K562 (cell line): Measurements from ENCODE around the gene MAP4K4. TPM values are rescaled to one million over a fixed set of nuclear protein-coding genes. Genes with fewer than 3 reads are reported as not detected.

Source experiments
- ATAC-seq: fragments of 200-7000 bp; cut with Tn5 transposase; 3 replicates; pipeline ENCODE4 v1.9.1; 2020; ENCODE audit warnings: moderate library complexity
- BruUV-seq: library from RNA; stranded (reverse); fragments of 400-500 nt; replicated peaks from 2 replicates; lab custom pipeline; 2021; lab: Mats Ljungman, UMichigan
- CTCF ChIA-PET: fragments of 300-600 bp; formaldehyde crosslinking; extraction: SDS; loops from one replicate; lab custom pipeline; 2021; ENCODE audit warnings: low intra/inter-chr PET ratio; lab: Yijun Ruan, JAX
- POLR2A ChIA-PET: fragments of 300-600, 350-650 bp; sonication (Branson Sonifier 250); formaldehyde crosslinking; extraction: SDS; loops from one replicate; lab custom pipeline; 2021; ENCODE audit warnings: antibody characterized with exemption, inconsistent platforms; lab: Yijun Ruan, JAX
- DNase-seq, 4 experiments: peaks; one replicate each; pipeline versions ENCODE4 v3.0.0 to v3.0.0-alpha.2; 2011 to 2018; ENCODE audit warnings: low spot score in 3 of 4, mixed read lengths in 3 of 4; ENCODE audit errors: extremely low read depth in 1 of 4
- FAIRE-seq: peaks from 2 replicates; lab custom pipeline; 2011; peaks lifted over from hg19 to GRCh38; lab: Jason Lieb, UNC
- H2AFZ ChIP-seq: 2 replicates; pipeline ENCODE4 v1.6.0; 2011; ENCODE audit warnings: low read depth, low read length, control low read depth, inconsistent platforms
- H3K27ac ChIP-seq: fragments of 200-600 bp; 3 replicates; pipeline ENCODE4 v1.8.0; 2011; ENCODE audit warnings: low read depth, mild to moderate bottlenecking, control low read depth, inconsistent platforms, low read length, moderate library complexity, mixed read lengths; ENCODE audit errors: extremely low read depth
- H3K27me3 ChIP-seq, 2 experiments: fragments of 300-600 bp in 1 of 2; 2 replicates in 1 of 2; 3 replicates in 1 of 2; pipeline versions ENCODE4 v1.6.0 to v1.8.0; 2011; ENCODE audit warnings: inconsistent platforms in 2 of 2, low read length in 2 of 2, mild to moderate bottlenecking in 1 of 2, mixed read lengths in 1 of 2, moderate library complexity in 1 of 2; ENCODE audit not compliant: control insufficient read depth in 2 of 2, insufficient read depth in 2 of 2
- H3K36me3 ChIP-seq: fragments of 300-600 bp; 3 replicates; pipeline ENCODE4 v1.8.0; 2011; ENCODE audit warnings: mild to moderate bottlenecking, low read length, inconsistent platforms; ENCODE audit not compliant: control insufficient read depth, insufficient read depth
- H3K4me1 ChIP-seq, 2 experiments: fragments of 200-600 bp in 1 of 2; replicated peaks in 1 of 2; 2 replicates in 1 of 2; 3 replicates in 1 of 2; pipeline versions ENCODE4 v1.5.1 to v1.8.0; 2011; ENCODE audit warnings: inconsistent platforms in 2 of 2, low read length in 2 of 2, mild to moderate bottlenecking in 1 of 2, mixed read lengths in 1 of 2, moderate library complexity in 1 of 2; ENCODE audit not compliant: control insufficient read depth in 2 of 2, insufficient read depth in 2 of 2
- H3K4me2 ChIP-seq: 2 replicates; pipeline ENCODE4 v1.6.1; 2011; ENCODE audit warnings: low read length, control low read depth, inconsistent platforms, mixed read lengths; ENCODE audit not compliant: insufficient read depth
- H3K4me3 ChIP-seq: fragments of 200-600 bp; sonication (generic), shearing (Covaris generic); 2 replicates; pipeline ENCODE4 v1.5.1; 2016; ENCODE audit warnings: control low read depth, inconsistent platforms
- H3K79me2 ChIP-seq: fragments of 200-600 bp; 3 replicates; pipeline ENCODE4 v1.8.0; 2011; ENCODE audit warnings: low read length, inconsistent platforms; ENCODE audit not compliant: control insufficient read depth, insufficient read depth
- H3K9ac ChIP-seq, 2 experiments: 2 replicates each; pipeline versions ENCODE4 v1.6.0 to v1.6.1; 2011; ENCODE audit warnings: low read depth in 2 of 2, low read length in 2 of 2, control low read depth in 1 of 2, inconsistent platforms in 1 of 2, mild to moderate bottlenecking in 1 of 2, mixed read lengths in 1 of 2; ENCODE audit not compliant: insufficient read depth in 1 of 2
- H3K9me1 ChIP-seq: one replicate; pipeline ENCODE4 v1.6.0; 2011; ENCODE audit warnings: inconsistent platforms, mild to moderate bottlenecking, low read length, moderate library complexity; ENCODE audit not compliant: control insufficient read depth, insufficient read depth
- H3K9me3 ChIP-seq: replicated peaks from 2 replicates; pipeline ENCODE4 v1.5.1; 2011; ENCODE audit warnings: low read depth, low read length, inconsistent platforms; ENCODE audit not compliant: control insufficient read depth, insufficient read depth
- H4K20me1 ChIP-seq: replicated peaks from 2 replicates; pipeline ENCODE4 v1.6.1; 2011; ENCODE audit warnings: low read length, inconsistent platforms, mixed read lengths; ENCODE audit not compliant: control insufficient read depth, insufficient read depth
- CLOCK ChIP-seq: fragments of 250-450 bp; sonication (Bioruptor Pico); IDR thresholded peaks from 2 replicates; pipeline ENCODE4 v1.4.0; 2020; ENCODE audit warnings: mild to moderate bottlenecking, moderate library complexity, borderline replicate concordance
- E4F1 ChIP-seq: fragments of 250-450 bp; sonication (Bioruptor Pico); IDR thresholded peaks from 2 replicates; pipeline ENCODE4 v1.5.0; 2021; ENCODE audit warnings: mild to moderate bottlenecking, borderline replicate concordance
- ELF2 ChIP-seq: fragments of 250-450 bp; sonication (Bioruptor Pico); IDR thresholded peaks from 2 replicates; pipeline ENCODE4 v1.5.0; 2021; ENCODE audit warnings: mild to moderate bottlenecking
- GMEB1 ChIP-seq: fragments of 250-450 bp; sonication (Bioruptor Pico); IDR thresholded peaks from 2 replicates; pipeline ENCODE4 v1.4.0; 2020; ENCODE audit warnings: mild to moderate bottlenecking
- GTF2A2 ChIP-seq: IDR thresholded peaks from 2 replicates; pipeline ENCODE4 v1.6.1; 2016; ENCODE audit warnings: mild to moderate bottlenecking, missing genetic modification characterization, missing compliant biosample characterization
- HCFC1 ChIP-seq: IDR thresholded peaks from 2 replicates; pipeline ENCODE4 v1.6.1; 2012; ENCODE audit warnings: low read depth, low read length, improper control_type of control experiment
- MCM5 ChIP-seq: fragments of 450-650 bp; IDR thresholded peaks from 2 replicates; pipeline ENCODE4 v1.6.1; 2016; ENCODE audit warnings: low read depth
- MTA2 ChIP-seq: fragments of 450-650 bp; IDR thresholded peaks from 2 replicates; pipeline ENCODE4 v1.6.1; 2016; ENCODE audit warnings: low read depth
- PHB2 ChIP-seq: fragments of 450-650 bp; IDR thresholded peaks from 2 replicates; pipeline ENCODE4 v1.6.1; 2017; ENCODE audit warnings: low read depth
- ZNF174 ChIP-seq: fragments of 250-450 bp; sonication (Bioruptor Pico); IDR thresholded peaks from 2 replicates; pipeline ENCODE4 v1.4.0; 2020; ENCODE audit warnings: mild to moderate bottlenecking
- ZNF280B ChIP-seq: fragments of 250-450 bp; sonication (Bioruptor Pico); IDR thresholded peaks from 2 replicates; pipeline ENCODE4 v1.5.1; 2021; ENCODE audit warnings: mild to moderate bottlenecking
- ZNF830 ChIP-seq: fragments of 250-450 bp; sonication (Bioruptor Pico); IDR thresholded peaks from 2 replicates; pipeline ENCODE4 v1.5.0; 2021; ENCODE audit warnings: mild to moderate bottlenecking
- WGBS: fragments of 100-300 bp; shearing (Covaris generic); methylation state at CpG from one replicate; pipeline ENCODE4 v1.1.6; 2016; ENCODE audit warnings: low coverage, mixed read lengths; ENCODE audit not compliant: insufficient coverage; ENCODE audit errors: missing lambda C conversion rate; 5-methylcytosine and 5-hydroxymethylcytosine counted together
- in situ Hi-C: fragments of 300-500 bp; cut with MboI; formaldehyde crosslinking; loops from 4 replicates; pipeline ENCODE4 v1.15.0; 2018; ENCODE audit warnings: inconsistent platforms, mixed read lengths
- intact Hi-C: fragments of 100-400 bp; cut with micrococcal nuclease; formaldehyde crosslinking; loops from 2 replicates; pipeline ENCODE4 v1.14.2; 2022
- polyA plus RNA-seq, 8 experiments: library from polyadenylated mRNA; depleted of rRNA in 4 of 8; stranded (reverse) in 5 of 8; unstranded in 3 of 8; fragments of >200 nt; fragmentation: Nextera tagmentation in 2 of 8; fragmentation: Illumina TruSeq in 1 of 8; extraction: Ambion mirVana in 2 of 8; extraction: Trizol in 1 of 8; gene quantifications; 2 replicates each; pipeline versions ENCODE4 v1.2.1 to v1.2.3, GENCODE V29; 2011 to 2014; ENCODE audit warnings: inconsistent platforms in 1 of 8, missing spikeins in 1 of 8
- total RNA-seq, 7 experiments: library from RNA; depleted of rRNA in 6 of 7; stranded (reverse); fragments of >200 nt in 6 of 7; fragmentation: Illumina TruSeq in 2 of 7; extraction: Trizol in 2 of 7; gene quantifications; 2 replicates each; pipeline versions ENCODE4 v1.2.1 to v1.2.3, GENCODE V29; 2011 to 2021; ENCODE audit warnings: low replicate concordance in 1 of 7

MAP4K4 gene
- total and polyA plus RNA-seq, 9 of the 15 experiments (the other 6 are each of a cell fraction or from before 2014, with no cell fraction given), result 7.6 to 76.4 (median 50.6) TPM

- ATAC-seq (no peak), FAIRE-seq (no peak), DNase-seq (no peak)
- Histone ChIP-seq H2AFZ (no peak overlapping the region), H3K9me3 (no peaks in the 10 kb centered on the region), H3K9me1 (no peaks in the 10 kb centered on the region), H3K27ac (no peak overlapping the region), H3K36me3 (peaks cover 66% of the 10 kb centered on the region), H3K27me3 (no peaks in the 10 kb centered on the region), H3K4me3 (no peak overlapping the region), H3K4me2 (no peak overlapping the region), H3K79me2 (no peaks in the 10 kb centered on the region), H3K4me1 (no peaks in the 10 kb centered on the region), H3K9ac (no peak overlapping the region), H4K20me1 (no peaks in the 10 kb centered on the region; the same call in 1 of the 2 replicates)
- in situ Hi-C loops, result no loop called here
- TF ChIP-seq GTF2A2 (tag), result no peak
- no peak for TF ChIP-seq ZNF830 (CRISPR knock-in tag)
- TF ChIP-seq MTA2, result no peak
- no peak for TF ChIP-seq ZNF280B (CRISPR knock-in tag)
- no peak for TF ChIP-seq ZNF174 (CRISPR knock-in tag)
- TF ChIP-seq GMEB1 (CRISPR knock-in tag), result no peak
- TF ChIP-seq MCM5, result no peak
- TF ChIP-seq HCFC1, result no peak
- no peak for TF ChIP-seq E4F1 (CRISPR knock-in tag)
- TF ChIP-seq PHB2, result no peak
- no peak for TF ChIP-seq CLOCK
- no peak for TF ChIP-seq ELF2 (CRISPR knock-in tag)
- ChIA-PET CTCF (no interaction called here), POLR2A (interaction anchor here (0.6 kb wide), 1 partner anchor 277 kb away, joined by 3 read pairs; no protein-coding TSS in a partner anchor)
- WGBS, result 84% methylated on average over 5 of the region's 5 CpGs
- intact Hi-C loops, result no loop called here
- BruUV-seq, result no TSS peak
These were observed 144.3 kb downstream of the MAP4K4 start for GRCh38 chr2:101841679-101842327.
